DND-41 (cell line): ENCODE measurements around the gene SNAPC1.

ENCODE experiments used
- ATAC-seq: fragments of 200-7000 bp; cut with Tn5 transposase; 3 replicates; pipeline ENCODE4 v1.9.1; 2021; ENCODE audit warnings: low read depth; ENCODE audit not compliant: insufficient read depth
- DNase-seq: peaks from one replicate; pipeline ENCODE4 v3.0.0-alpha.2; 2020
- H2AFZ ChIP-seq: 2 replicates; pipeline ENCODE4 v1.6.0; 2012; ENCODE audit warnings: low read depth, low read length
- H3K27ac ChIP-seq: 2 replicates; pipeline ENCODE4 v1.5.1; 2012; ENCODE audit warnings: low read length, inconsistent platforms
- H3K27me3 ChIP-seq: fragments of 200-600 bp; sonication (generic); 2 replicates; pipeline ENCODE4 v1.6.0; 2012; ENCODE audit warnings: low read length, mild to moderate bottlenecking, inconsistent platforms; ENCODE audit not compliant: insufficient read depth, poor library complexity
- H3K36me3 ChIP-seq: 2 replicates; pipeline ENCODE4 v1.5.1; 2012; ENCODE audit warnings: low read length, inconsistent platforms; ENCODE audit not compliant: insufficient read depth
- H3K4me1 ChIP-seq: 2 replicates; pipeline ENCODE4 v1.5.1; 2012; ENCODE audit warnings: mild to moderate bottlenecking, low read length; ENCODE audit not compliant: insufficient read depth
- H3K4me2 ChIP-seq: 2 replicates; pipeline ENCODE4 v1.6.0; 2012; ENCODE audit warnings: mild to moderate bottlenecking, moderate library complexity, low read length, inconsistent platforms; ENCODE audit not compliant: insufficient read depth
- H3K4me3 ChIP-seq, 2 experiments: fragments of 200-600 bp in 1 of 2; shearing (Covaris generic) in 1 of 2; 2 replicates each; pipeline ENCODE4 v1.5.1; 2012 to 2016; ENCODE audit warnings: inconsistent platforms in 2 of 2, low read length in 2 of 2, mild to moderate bottlenecking in 2 of 2, low read depth in 1 of 2, moderate library complexity in 1 of 2
- H3K79me2 ChIP-seq: 2 replicates; pipeline ENCODE4 v1.6.0; 2012; ENCODE audit warnings: low read length, inconsistent platforms; ENCODE audit not compliant: insufficient read depth
- H3K9ac ChIP-seq: 2 replicates; pipeline ENCODE4 v1.6.0; 2012; ENCODE audit warnings: low read depth, mild to moderate bottlenecking, inconsistent platforms, low read length, moderate library complexity
- H3K9me3 ChIP-seq: 2 replicates; pipeline ENCODE4 v1.5.1; 2012; ENCODE audit warnings: low read length, moderate library complexity, mild to moderate bottlenecking, inconsistent platforms; ENCODE audit not compliant: insufficient read depth, severe bottlenecking
- H4K20me1 ChIP-seq: 2 replicates; pipeline ENCODE4 v1.6.0; 2012; ENCODE audit warnings: low read length; ENCODE audit not compliant: insufficient read depth
- CTCF ChIP-seq: IDR thresholded peaks from 2 replicates; pipeline ENCODE4 v1.5.1; 2012; ENCODE audit warnings: borderline replicate concordance, low read length, moderate library complexity, mild to moderate bottlenecking; ENCODE audit not compliant: poor library complexity, severe bottlenecking; ENCODE audit errors: extremely low read depth
- EZH2 ChIP-seq: IDR thresholded peaks from 3 replicates; pipeline ENCODE4 v1.6.1; 2012; ENCODE audit warnings: borderline replicate concordance, low read depth, mild to moderate bottlenecking, moderate library complexity, low read length, inconsistent platforms; ENCODE audit not compliant: severe bottlenecking

Gene SNAPC1

GRCh38 chr14:61764342-61765122, 2.3 kb downstream of the SNAPC1 start:
- ATAC-seq (no peak), DNase-seq (no peak)
- Histone ChIP-seq H3K9me3 (no peaks in the 10 kb centered on the region), H4K20me1 (no peaks in the 10 kb centered on the region), H3K79me2 (peaks cover 38% of the 10 kb centered on the region), H3K36me3 (peaks cover 18% of the 10 kb centered on the region), H2AFZ (no peak overlapping the region), H3K4me2 (peak overlapping the region; percentile 86; the same call in 1 of the 2 replicates), H3K27ac (no peak overlapping the region), H3K4me3 (peak overlapping the region in 1 of 2 experiments; percentile 91; a peak in 2 of 4 replicates), H3K9ac (peak overlapping the region; percentile 69; the same call in 1 of the 2 replicates), H3K4me1 (peaks cover 42% of the 10 kb centered on the region), H3K27me3 (no peaks in the 10 kb centered on the region)
- TF ChIP-seq EZH2 (no peak), CTCF (no peak)

GRCh38 chr14:61765225-61765943, 3.2 kb downstream of the SNAPC1 start:
- Histone ChIP-seq H3K4me2 (peak overlapping the region; percentile 86), H3K79me2 (peaks cover 38% of the 10 kb centered on the region), H3K27me3 (no peaks in the 10 kb centered on the region), H4K20me1 (no peaks in the 10 kb centered on the region), H3K9me3 (no peaks in the 10 kb centered on the region), H3K27ac (no peak overlapping the region), H3K4me1 (peaks cover 42% of the 10 kb centered on the region), H2AFZ (no peak overlapping the region), H3K9ac (no peak overlapping the region), H3K4me3 (no peak overlapping the region), H3K36me3 (peaks cover 27% of the 10 kb centered on the region)
- TF ChIP-seq CTCF (no peak), EZH2 (no peak)
- no peak for DNase-seq
- ATAC-seq, result no peak

GRCh38 chr14:61766151-61766550, 3.9 kb downstream of the SNAPC1 start:
- Histone ChIP-seq H3K4me1 (peaks cover 40% of the 10 kb centered on the region), H3K79me2 (peaks cover 38% of the 10 kb centered on the region), H3K4me2 (no peak overlapping the region; the same call in 1 of the 2 replicates), H3K27me3 (no peaks in the 10 kb centered on the region), H2AFZ (no peak overlapping the region), H3K27ac (no peak overlapping the region), H3K36me3 (peaks cover 34% of the 10 kb centered on the region), H4K20me1 (no peaks in the 10 kb centered on the region), H3K9ac (no peak overlapping the region), H3K9me3 (no peaks in the 10 kb centered on the region), H3K4me3 (no peak overlapping the region)
- no peak for DNase-seq
- TF ChIP-seq EZH2 (no peak), CTCF (no peak)
- no peak for ATAC-seq
